IMR-90 (cell line): ENCODE results near the gene PHC2. TPM values are rescaled to one million over a fixed set of nuclear protein-coding genes. Genes with fewer than 3 reads are reported as not detected.

Experiments
- ATAC-seq: fragments of 200-7000 bp; cut with Tn5 transposase; 2 replicates; pipeline ENCODE4 v1.9.1; 2020; ENCODE audit warnings: low read depth, mild to moderate bottlenecking, moderate library complexity
- BruUV-seq: library from RNA; stranded (reverse); fragments of 400-500 nt; replicated peaks from 2 replicates; lab custom pipeline; 2021; lab: Mats Ljungman, UMichigan
- CTCF ChIA-PET: fragments of 300-600 bp; formaldehyde crosslinking; extraction: SDS; loops from one replicate; lab custom pipeline; 2021; ENCODE audit warnings: antibody characterized with exemption; lab: Yijun Ruan, JAX
- POLR2A ChIA-PET: fragments of 300-600 bp; sonication (Branson Sonifier 250); formaldehyde crosslinking; loops from one replicate; lab custom pipeline; 2022; ENCODE audit warnings: antibody characterized with exemption; ENCODE audit not compliant: unreplicated experiment; lab: Charles Lee
- DNase-seq: peaks from one replicate; pipeline ENCODE4 v3.0.0; 2013
- H2AFZ ChIP-seq: replicated peaks from 2 replicates; pipeline ENCODE3; 2013; ENCODE audit warnings: low read length, mild to moderate bottlenecking; ENCODE audit not compliant: poor library complexity
- H2AK5ac ChIP-seq: 2 replicates; pipeline ENCODE4 v1.6.1; 2013; ENCODE audit warnings: low read depth, low read length, inconsistent platforms
- H2AK9ac ChIP-seq: replicated peaks from 2 replicates; pipeline ENCODE3; 2013; ENCODE audit warnings: mild to moderate bottlenecking, low read depth, low read length, moderate library complexity; ENCODE audit not compliant: poor library complexity
- H2BK120ac ChIP-seq: 2 replicates; pipeline ENCODE4 v1.6.1; 2013; ENCODE audit warnings: low read depth, low read length, inconsistent platforms
- H2BK15ac ChIP-seq: 3 replicates; pipeline ENCODE4 v1.6.1; 2013; ENCODE audit warnings: low read depth, low read length, inconsistent platforms
- H2BK20ac ChIP-seq: 2 replicates; pipeline ENCODE4 v1.6.1; 2013; ENCODE audit warnings: low read depth, mild to moderate bottlenecking, inconsistent platforms, low read length, moderate library complexity
- H2BK5ac ChIP-seq: 2 replicates; pipeline ENCODE4 v1.6.1; 2013; ENCODE audit warnings: mild to moderate bottlenecking, low read depth, low read length, inconsistent platforms; ENCODE audit not compliant: poor library complexity, severe bottlenecking
- H3K14ac ChIP-seq: replicated peaks from 2 replicates; pipeline ENCODE4 v1.6.1; 2013; ENCODE audit warnings: low read depth, low read length, inconsistent platforms
- H3K18ac ChIP-seq: 2 replicates; pipeline ENCODE4 v1.6.1; 2013; ENCODE audit warnings: low read depth, low read length, control low read depth
- H3K23ac ChIP-seq: 2 replicates; pipeline ENCODE4 v1.6.1; 2013; ENCODE audit warnings: low read depth, low read length, inconsistent platforms
- H3K27ac ChIP-seq: 2 replicates; pipeline ENCODE4 v1.5.1; 2013; ENCODE audit warnings: mild to moderate bottlenecking, control low read depth, low read length; ENCODE audit not compliant: insufficient read depth
- H3K27me3 ChIP-seq: 2 replicates; pipeline ENCODE4 v1.6.1; 2013; ENCODE audit warnings: low read length; ENCODE audit not compliant: control insufficient read depth, insufficient read depth
- H3K36me3 ChIP-seq: 2 replicates; pipeline ENCODE4 v1.6.1; 2013; ENCODE audit warnings: low read length, mixed read lengths; ENCODE audit not compliant: control insufficient read depth, insufficient read depth
- H3K4ac ChIP-seq: 2 replicates; pipeline ENCODE4 v1.6.1; 2013; ENCODE audit warnings: low read depth, low read length, inconsistent platforms
- H3K4me1 ChIP-seq: 2 replicates; pipeline ENCODE4 v1.6.1; 2013; ENCODE audit warnings: low read length, mixed read lengths; ENCODE audit not compliant: control insufficient read depth, insufficient read depth
- H3K4me2 ChIP-seq: 2 replicates; pipeline ENCODE4 v1.6.1; 2013; ENCODE audit warnings: low read depth, mild to moderate bottlenecking, control low read depth, low read length, moderate library complexity
- H3K4me3 ChIP-seq: 2 replicates; pipeline ENCODE4 v1.5.1; 2013; ENCODE audit warnings: low read depth, mild to moderate bottlenecking, control low read depth, low read length, moderate library complexity; ENCODE audit not compliant: insufficient read depth
- H3K56ac ChIP-seq: 2 replicates; pipeline ENCODE4 v1.6.1; 2013; ENCODE audit warnings: low read length, inconsistent platforms; ENCODE audit not compliant: insufficient read depth; ENCODE audit errors: extremely low read depth
- H3K79me1 ChIP-seq, 2 experiments: 2 replicates each; pipeline ENCODE4 v1.6.1; 2013; ENCODE audit warnings: low read length in 2 of 2, inconsistent platforms in 1 of 2, low read depth in 1 of 2
- H3K9ac ChIP-seq: 2 replicates; pipeline ENCODE4 v1.6.1; 2013; ENCODE audit warnings: low read depth, low read length, control low read depth
- H3K9me1 ChIP-seq: 2 replicates; pipeline ENCODE4 v1.6.1; 2013; ENCODE audit warnings: low read length, inconsistent platforms; ENCODE audit not compliant: insufficient read depth
- H3K9me3 ChIP-seq: 2 replicates; pipeline ENCODE4 v1.6.1; 2013; ENCODE audit warnings: low read length; ENCODE audit not compliant: control insufficient read depth, insufficient read depth
- H4K20me1 ChIP-seq: 2 replicates; pipeline ENCODE4 v1.6.1; 2013; ENCODE audit warnings: low read length, inconsistent platforms; ENCODE audit not compliant: insufficient read depth
- H4K5ac ChIP-seq: 2 replicates; pipeline ENCODE4 v1.6.1; 2013; ENCODE audit warnings: mild to moderate bottlenecking, low read depth, low read length, control low read depth
- H4K8ac ChIP-seq, 2 experiments: 2 replicates each; pipeline ENCODE4 v1.6.1; 2013; ENCODE audit warnings: low read depth in 2 of 2, low read length in 2 of 2, control low read depth in 1 of 2, inconsistent platforms in 1 of 2
- H4K91ac ChIP-seq: 2 replicates; pipeline ENCODE4 v1.6.1; 2013; ENCODE audit warnings: low read depth, low read length, inconsistent platforms; ENCODE audit not compliant: insufficient read depth
- MXI1 ChIP-seq: IDR thresholded peaks from 2 replicates; pipeline ENCODE4 v1.6.1; 2012; ENCODE audit warnings: low read depth, mild to moderate bottlenecking, low read length, moderate library complexity, borderline replicate concordance
- WGBS, 2 experiments: methylation state at CpG; one replicate each; pipeline versions ENCODE4 v1.1.5 to v1.1.7; 2013; ENCODE audit warnings: missing lambda C conversion rate in 2 of 2; ENCODE audit not compliant: insufficient read length in 1 of 2; ENCODE audit errors: extremely low coverage in 2 of 2; 5-methylcytosine and 5-hydroxymethylcytosine counted together
- dilution Hi-C: fragments of 300-500 bp; cut with HindIII; formaldehyde crosslinking; loops from one replicate; pipeline ENCODE4 v1.14.3; 2018; ENCODE audit warnings: low sequenced_read_pairs; ENCODE audit not compliant: unreplicated experiment
- in situ Hi-C: fragments of 300-500 bp; cut with MboI; formaldehyde crosslinking; loops from 3 replicates; pipeline ENCODE4 v1.14.3; 2019; ENCODE audit warnings: low sequenced_read_pairs, inconsistent platforms, mixed read lengths
- intact Hi-C: fragments of 100-400 bp; cut with micrococcal nuclease; formaldehyde crosslinking; loops from 2 replicates; pipeline ENCODE4 v1.10.0; 2022
- polyA plus RNA-seq, 3 experiments: library from polyadenylated mRNA; depleted of rRNA; stranded (reverse); fragments of >200 nt; gene quantifications; 2 replicates each; pipeline ENCODE4 v1.2.3, GENCODE V29; 2012; ENCODE audit warnings: low replicate concordance in 1 of 3
- total RNA-seq: library from RNA; depleted of rRNA; stranded (reverse); fragments of >200 nt; gene quantifications from 2 replicates; pipeline ENCODE4 v1.2.3, GENCODE V29; 2012

PHC2 gene
- total and polyA plus RNA-seq, 2 of the 4 experiments (the other 2 are of a cell fraction), result 46.4 to 98.1 TPM

DNA sequence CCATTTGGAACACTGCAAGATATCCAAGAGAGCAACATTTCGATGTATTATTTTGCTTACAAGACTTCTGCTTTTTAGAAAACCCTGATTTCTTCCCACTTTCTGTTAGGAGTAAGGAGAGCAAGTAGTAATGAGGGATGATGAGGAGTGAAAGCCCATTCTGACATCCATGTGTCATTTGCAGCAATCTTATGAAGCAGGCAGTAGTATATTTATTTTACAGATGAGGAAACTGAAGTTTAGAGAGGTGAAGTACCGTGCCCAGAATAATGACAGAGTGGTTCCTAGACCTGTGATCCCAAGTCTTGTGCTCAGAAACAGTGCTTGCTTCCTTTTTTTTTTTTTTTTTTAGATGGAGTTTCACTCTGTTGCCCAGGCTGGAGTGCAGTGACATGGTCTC, 34.4 kb upstream of the PHC2 start:
- Histone ChIP-seq H2AFZ (no peak overlapping the region), H2AK9ac (no peak overlapping the region), H2BK5ac (no peak overlapping the region), H3K4me1 (peaks cover 12% of the 10 kb centered on the region; the same call in 1 of the 2 replicates), H4K91ac (no peak overlapping the region), H3K9me1 (peaks cover 16% of the 10 kb centered on the region), H2BK15ac (no peak overlapping the region), H4K5ac (no peak overlapping the region), H3K27ac (no peak overlapping the region), H3K4ac (no peak overlapping the region), H3K79me1 (no peaks in the 10 kb centered on the region), H3K4me2 (no peak overlapping the region), H3K23ac (no peak overlapping the region), H4K8ac (no peak overlapping the region), H3K4me3 (no peak overlapping the region), H3K9me3 (no peaks in the 10 kb centered on the region), H3K56ac (no peak overlapping the region), H3K27me3 (no peaks in the 10 kb centered on the region), H2AK5ac (no peak overlapping the region), H2BK120ac (no peak overlapping the region), H3K18ac (no peak overlapping the region), H4K20me1 (no peaks in the 10 kb centered on the region), H3K9ac (no peak overlapping the region), H3K14ac (no peak overlapping the region), H2BK20ac (no peak overlapping the region), H3K36me3 (no peaks in the 10 kb centered on the region)
- in situ Hi-C loops (loop anchor here (5.0 to 10.0 kb wide), 3 partner anchors 168 to 371 kb away; no protein-coding TSS in a partner anchor), dilution Hi-C loops (no loop called here), intact Hi-C loops (no loop called here)
- WGBS, 2 experiments, result no CpG with 5 or more reads among the region's 2 CpGs
- ChIA-PET CTCF (interaction anchor here (0.7 kb wide), 1 partner anchor 369 kb away, joined by 6 read pairs; no protein-coding TSS in a partner anchor), POLR2A (no interaction called here)
- DNase-seq (no peak), ATAC-seq (no peak)
- no peak for TF ChIP-seq MXI1
- no TSS peak for BruUV-seq
